Activated effector memory CD4-positive, alpha-beta T cell treated with anti-CD3 and anti-CD28 coated beads, Interleukin-2, amount 50 U/mL, for 16 hours (primary cell): Measurements from ENCODE around the gene ZNF638.

Source experiments
- DNase-seq: peaks from one replicate; pipeline ENCODE4 v3.0.0-alpha.2; 2020

Gene ZNF638

GRCh38 chr2:71458413-71459083 is 127.0 kb downstream of the ZNF638 start:
- no peak for DNase-seq

DNA sequence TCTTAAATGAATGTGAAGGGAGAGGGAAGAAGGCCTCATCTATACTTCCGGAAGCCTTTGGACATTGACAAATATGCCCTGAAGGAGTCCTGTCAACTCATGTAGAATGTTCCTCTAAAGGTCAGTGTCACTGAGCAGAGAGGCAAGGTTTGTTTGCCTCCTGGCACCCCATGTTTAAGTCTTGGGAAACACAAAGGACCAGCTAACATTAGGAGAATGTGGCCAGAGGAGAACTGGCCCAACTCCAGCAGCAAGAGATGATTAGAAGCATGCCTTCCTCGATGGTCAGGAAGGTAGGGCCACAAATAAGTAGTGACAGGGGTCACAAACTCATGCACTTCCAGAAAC is 127.5 kb downstream of the ZNF638 start:
- no peak for DNase-seq

GRCh38 chr2:71460056-71460455 is 128.5 kb downstream of the ZNF638 start:
- DNase-seq, result no peak

DNA sequence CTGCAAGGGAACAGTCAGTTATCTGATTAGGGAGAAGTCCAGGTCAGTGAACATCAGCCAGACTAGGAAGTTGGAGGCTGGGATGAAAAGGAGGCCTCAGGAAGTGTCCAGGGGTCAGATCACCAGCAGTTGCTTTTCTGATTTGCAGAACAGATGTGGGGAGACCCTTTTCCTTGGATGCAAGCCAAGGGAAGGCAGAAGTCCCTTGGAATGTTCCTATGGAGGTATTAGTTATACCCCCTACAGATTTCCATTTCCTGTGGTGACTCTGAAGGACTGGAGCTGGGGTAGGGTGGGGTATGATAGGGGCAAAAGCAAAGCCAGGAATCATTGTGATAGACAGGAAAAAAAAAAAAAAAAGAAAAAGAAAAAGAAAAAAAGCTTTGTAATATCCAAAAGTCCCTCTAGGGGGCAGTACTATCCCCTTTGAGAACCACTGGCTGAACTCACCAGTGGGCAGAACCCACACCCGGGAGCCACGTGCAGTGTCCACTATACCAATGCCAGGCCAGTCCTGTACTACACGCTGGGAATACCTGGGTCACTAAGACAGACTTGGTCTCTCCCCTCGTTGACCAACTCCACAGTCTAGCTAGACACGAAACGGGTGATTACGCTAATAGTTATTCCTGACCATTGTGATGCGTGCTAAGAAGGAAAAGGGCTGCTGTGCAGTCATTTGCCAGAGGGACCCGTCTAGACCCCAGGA is 129.2 kb downstream of the ZNF638 start:
- no peak for DNase-seq

DNA sequence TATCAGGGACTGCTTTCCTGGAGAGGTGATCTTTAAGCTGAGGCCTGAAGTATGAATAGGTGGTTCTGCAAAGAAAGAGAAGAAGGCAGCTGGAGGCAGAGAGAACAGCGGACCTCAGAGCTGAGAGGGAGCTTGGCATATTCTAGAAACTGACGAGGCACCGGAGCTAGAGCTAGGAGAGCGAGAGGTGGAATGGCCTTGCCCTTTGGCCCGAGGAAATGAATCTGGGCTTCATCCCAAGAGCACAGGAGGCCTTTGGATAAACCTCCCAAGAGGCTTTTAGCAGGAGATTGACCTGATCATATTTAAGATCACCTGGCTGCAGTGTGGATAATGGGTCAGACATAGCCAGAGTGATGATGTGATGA is 129.7 kb downstream of the ZNF638 start:
- no peak for DNase-seq

DNA sequence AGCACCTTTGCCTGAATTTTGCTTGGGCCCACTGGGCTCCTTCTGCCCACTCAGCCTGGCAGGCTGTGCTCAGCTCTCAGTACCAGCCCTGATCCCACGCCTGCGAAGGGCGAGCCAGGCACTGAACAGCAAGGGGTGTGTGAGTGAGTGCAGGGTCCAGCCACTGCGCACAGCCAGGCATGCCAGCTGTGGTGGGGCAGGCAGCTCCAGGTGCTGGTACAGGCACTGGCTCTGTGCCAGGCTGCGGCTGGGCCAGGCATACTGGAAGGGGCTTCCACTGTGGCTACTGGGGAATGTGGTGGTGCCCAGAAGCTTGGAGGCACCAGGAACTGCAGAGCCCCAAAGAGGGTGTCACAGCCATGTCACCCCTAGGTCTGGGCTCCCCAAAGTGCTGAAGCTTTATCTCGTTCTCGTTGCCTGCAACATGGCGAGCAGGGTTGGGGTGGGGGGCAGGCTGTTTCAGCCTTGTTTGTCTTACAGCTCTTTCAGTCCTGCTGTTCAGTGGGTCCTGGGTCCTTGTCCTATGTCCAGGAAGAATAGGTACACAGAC is 130.5 kb downstream of the ZNF638 start:
- DNase-seq, result no peak

- no peak for DNase-seq
Measured at GRCh38 chr2:71462641-71463341, 131.2 kb downstream of the ZNF638 start.

DNA sequence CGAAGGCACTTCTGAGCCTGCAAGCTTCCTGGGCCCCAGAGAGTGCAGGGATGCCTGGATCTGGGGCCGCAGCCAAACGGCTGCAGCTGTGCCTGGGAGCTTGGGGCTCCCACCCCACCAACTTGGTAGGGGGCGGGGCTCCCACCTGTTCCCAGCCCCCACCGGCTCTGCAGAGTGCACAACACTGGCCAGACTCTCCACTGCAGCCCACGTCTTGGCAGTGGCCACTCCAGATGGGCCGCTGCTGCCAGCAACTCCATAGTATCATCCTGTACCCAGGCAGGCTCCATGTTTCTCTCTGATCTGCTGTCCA is 131.7 kb downstream of the ZNF638 start:
- DNase-seq, result no peak

DNA sequence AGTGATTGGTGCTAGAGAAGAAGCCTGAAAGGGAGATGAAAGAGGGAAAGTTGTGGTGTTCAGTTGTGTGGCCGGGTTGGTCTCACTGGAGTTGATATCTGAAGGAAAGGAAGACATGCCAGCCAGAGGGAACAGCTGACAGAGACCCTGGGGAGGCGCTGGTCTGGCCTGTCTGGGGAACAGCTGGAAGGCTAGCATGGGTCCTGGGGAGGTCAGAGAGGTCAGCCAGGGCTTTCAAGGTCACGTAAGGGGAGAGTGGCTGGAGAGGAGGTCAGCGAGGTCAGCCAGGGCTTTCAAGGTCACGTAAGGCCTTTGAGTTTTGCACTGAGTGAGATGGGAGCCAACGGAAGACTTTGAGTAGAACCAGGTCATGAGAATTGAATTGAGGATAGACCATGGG is 132.8 kb downstream of the ZNF638 start:
- no peak for DNase-seq

DNA sequence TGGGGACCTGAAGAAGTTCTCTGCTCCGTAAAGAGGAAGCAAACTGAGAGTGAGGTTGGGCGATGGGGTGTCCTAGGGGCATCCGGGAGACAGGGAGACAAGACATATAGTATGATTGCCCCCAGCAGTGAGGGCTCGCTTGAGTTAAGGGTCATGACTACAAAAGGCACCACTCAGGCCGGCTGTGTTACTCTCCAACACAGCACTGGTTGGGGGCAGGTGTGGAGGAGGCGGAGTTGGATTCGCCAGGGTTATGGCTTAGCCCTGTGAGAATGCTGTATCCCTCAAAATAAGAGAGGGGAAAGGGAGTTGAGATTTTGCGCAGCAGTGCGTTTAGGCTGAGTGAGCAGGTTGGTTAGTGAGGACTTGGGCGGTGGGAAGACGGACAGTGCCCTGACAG is 133.8 kb downstream of the ZNF638 start:
- DNase-seq, result no peak

GRCh38 chr2:71465961-71466300 is 134.3 kb downstream of the ZNF638 start:
- DNase-seq, result no peak

DNA sequence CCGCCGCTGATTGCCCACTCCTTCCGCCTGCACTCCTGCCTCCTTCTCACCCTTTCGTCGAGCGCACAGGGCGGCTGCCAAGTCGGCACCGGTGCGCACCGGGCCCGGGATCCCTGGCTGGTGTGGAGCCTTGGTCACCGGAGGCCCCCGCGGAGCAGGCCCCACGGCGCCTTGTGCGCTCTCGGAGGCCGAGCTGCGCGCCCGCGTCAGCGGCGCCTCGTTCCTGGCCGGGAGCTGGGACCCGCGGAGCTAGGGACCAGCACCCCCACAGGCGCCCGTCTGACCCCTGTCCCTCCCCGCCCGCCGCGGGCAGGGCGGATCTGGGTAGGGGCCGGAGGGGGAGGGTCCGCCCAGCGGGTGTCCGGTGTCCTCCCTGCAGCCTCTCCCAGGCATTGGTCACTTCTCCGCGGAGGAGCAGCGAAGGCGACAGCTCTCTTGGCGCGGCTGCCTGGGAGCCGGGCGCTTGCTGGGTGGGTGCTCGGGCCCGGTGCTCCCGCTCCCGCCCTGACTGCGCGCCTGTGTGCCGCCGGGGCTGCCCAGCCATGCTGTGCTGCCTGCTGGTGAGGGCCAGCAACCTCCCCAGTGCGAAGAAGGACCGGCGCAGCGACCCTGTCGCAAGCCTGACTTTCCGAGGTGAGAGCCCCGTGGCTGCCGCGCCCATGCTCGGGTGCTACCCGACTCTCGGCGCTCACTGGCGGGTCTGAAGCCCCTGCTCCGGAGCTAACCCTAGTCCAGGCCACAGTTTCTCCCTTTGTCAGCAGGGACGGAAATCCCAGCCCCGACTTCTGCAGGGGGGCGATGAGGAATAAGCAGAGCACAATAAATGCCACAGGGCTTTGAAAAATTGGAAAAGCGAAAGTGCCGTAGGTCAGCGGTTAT is 135.0 kb downstream of the ZNF638 start:
- no peak for DNase-seq

- DNase-seq, result no peak
Measured at GRCh38 chr2:71467180-71467815, 135.7 kb downstream of the ZNF638 start.

DNA sequence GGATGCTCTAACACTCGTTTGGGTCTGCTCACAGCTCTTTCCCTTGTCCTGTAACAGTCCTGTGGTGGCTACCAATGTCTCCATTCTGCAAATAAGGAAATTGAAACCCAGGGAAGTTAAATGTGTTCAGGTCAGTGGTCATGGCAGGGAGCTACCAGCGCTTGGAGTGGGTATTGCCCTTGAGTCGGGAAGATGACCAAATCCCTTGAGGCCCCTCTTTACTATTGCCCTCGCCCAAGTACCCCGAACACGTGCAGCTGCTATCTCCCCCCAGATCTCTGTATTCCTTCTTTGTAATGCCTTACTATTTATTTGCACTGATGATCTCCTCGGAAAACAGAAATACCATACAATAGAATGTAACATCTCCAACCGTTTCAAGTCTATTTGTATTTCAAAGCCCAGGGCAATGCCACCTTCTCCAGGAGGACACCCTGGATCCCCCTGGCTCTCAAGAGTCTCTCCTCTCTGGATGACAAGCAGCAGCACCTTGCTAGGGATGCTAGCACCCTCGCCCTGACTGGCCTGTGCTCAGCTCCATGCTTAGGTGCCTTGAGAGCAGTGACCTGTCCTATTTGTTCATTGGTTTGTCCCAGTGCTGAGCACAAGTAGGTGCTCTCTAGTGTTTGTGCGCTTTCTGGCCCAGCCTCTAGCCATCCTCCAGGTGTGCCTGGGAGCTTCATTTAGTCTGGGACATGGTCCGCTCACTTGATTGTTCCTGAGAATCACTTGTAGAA is 136.9 kb downstream of the ZNF638 start:
- DNase-seq, result no peak

DNA sequence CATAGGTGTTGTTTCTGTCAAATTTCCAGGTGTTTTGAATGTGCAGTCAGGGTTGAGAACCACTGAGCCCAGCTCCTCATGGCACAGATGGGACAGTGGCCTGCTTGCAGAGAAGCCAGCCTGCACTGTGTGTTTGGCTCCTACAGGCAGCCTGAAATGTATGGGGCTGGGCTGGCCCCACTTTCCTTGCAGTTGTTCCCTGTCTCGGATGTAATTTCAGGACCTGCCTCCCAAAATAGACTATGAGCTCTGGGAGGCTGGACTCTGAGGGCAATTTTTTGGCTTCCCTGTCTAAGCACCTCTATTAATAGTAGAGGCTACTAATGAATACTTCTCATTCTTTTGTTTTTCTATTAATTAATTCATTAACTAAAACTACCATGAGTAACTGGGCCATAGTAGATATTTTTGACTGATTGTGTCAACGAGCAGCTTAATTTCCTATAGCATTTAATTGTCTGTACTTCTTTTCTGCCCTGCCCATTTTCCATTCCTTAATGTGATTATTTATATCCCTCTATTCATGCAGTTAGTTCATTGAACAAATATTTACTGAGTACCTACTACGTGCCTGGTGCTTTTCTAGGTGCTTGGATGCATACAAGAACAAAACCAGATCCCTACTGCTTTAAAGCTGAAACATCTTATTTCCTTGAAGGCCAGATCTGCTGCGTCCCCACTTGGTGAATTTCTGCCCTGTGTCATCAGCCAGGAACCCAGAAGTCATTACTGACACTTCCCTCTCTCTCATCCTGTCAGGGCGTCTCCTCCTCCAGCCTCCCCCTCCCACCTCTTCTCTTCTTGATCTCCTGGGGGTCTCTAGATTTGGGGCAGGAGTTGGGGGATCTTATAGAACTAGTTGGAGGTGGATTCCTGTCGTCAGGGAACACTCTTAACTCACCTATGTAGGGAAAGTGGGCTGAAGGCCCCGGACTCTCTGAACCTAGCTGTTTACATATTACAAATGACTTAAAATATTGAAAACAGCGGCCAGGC is 138.1 kb downstream of the ZNF638 start:
- no peak for DNase-seq

GRCh38 chr2:71471276-71471675 is 139.7 kb downstream of the ZNF638 start:
- no peak for DNase-seq

- DNase-seq, result no peak
Measured at GRCh38 chr2:71472019-71472418, 140.4 kb downstream of the ZNF638 start.

DNA sequence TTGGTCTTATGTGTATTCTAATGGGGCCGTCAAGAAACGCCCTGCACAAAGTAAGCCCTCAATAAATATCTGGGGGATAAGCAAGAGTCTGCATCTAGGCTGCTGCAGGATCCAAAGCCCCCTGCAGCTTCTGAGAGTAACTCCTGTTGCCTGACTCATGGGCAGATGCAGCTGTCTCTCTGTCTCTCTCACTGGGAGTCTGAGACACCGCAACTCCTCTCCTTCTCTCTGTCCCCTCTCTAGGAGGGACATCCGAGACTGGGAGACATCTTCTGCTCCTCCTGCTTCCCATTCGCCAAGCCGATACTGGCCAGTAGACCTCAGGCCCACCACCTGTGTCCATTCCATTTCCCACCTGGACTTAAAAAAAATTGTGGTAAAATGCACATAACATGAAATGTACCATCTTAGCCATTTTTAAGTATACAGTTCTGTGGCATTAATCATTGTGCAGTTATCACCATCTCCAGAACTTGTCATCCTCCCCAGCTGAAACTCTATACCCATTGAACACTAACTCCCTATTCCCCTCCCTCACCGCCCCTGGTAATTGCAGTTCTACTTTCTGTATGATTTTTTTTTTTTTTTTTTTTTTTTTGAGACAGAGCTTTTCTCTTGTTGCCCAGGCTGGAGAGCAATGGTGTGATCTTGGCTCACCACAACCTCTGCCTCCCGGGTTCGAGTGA is 141.9 kb downstream of the ZNF638 start:
- DNase-seq, result no peak

DNA sequence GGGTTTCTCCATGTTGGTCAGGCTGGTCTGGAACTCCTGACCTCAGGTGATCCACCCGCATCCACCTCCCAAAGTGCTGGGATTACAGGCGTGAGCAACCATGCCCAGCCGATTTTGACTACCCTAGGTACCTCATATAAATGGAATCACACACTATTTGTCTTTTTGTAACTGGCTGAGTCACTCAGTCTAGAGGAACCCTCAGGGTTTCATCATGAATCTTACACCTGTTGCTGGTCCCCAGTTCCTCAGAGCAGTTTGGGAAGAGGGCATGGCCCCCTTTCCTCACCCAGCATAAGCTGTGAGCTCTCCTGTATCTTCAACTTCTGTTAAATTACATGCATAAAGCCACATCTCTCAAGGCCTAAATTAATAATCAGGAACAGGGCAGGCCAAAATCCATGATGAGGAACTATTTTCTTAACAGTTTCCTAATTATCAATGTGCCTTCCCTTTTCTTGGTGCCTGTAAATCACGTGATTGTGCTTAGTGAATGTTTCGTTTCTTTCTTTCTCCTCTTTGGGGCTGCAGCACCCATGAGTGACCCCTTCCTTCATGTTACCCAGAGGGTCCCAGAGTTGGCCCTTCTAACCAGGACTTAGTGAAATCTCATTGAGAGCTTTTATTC is 142.6 kb downstream of the ZNF638 start:
- DNase-seq, result no peak
